Measurements from ENCODE around the gene NRROS. TPM values are rescaled to one million over a fixed set of nuclear protein-coding genes. Genes with fewer than 3 reads are reported as not detected.

Gene NRROS
- total RNA-seq, 1 experiment from 2014 or later, result 0.64 TPM

GRCh38 chr3:196629228-196629627, 10.3 kb upstream of the NRROS start:
- no TSS peak for BruUV-seq (replicated peaks)
- no peaks in the 10 kb centered on the region for H3K27me3 ChIP-seq (replicated peaks; ENCODE audit: insufficient read depth, low read depth, low read length, poor library complexity)
- no peak for TF ChIP-seq EZH2 (IDR thresholded peaks at IDR 0.05; ENCODE audit: borderline replicate concordance, low read depth, low read length, poor library complexity, severe bottlenecking)
- TF ChIP-seq, protein P1, sequence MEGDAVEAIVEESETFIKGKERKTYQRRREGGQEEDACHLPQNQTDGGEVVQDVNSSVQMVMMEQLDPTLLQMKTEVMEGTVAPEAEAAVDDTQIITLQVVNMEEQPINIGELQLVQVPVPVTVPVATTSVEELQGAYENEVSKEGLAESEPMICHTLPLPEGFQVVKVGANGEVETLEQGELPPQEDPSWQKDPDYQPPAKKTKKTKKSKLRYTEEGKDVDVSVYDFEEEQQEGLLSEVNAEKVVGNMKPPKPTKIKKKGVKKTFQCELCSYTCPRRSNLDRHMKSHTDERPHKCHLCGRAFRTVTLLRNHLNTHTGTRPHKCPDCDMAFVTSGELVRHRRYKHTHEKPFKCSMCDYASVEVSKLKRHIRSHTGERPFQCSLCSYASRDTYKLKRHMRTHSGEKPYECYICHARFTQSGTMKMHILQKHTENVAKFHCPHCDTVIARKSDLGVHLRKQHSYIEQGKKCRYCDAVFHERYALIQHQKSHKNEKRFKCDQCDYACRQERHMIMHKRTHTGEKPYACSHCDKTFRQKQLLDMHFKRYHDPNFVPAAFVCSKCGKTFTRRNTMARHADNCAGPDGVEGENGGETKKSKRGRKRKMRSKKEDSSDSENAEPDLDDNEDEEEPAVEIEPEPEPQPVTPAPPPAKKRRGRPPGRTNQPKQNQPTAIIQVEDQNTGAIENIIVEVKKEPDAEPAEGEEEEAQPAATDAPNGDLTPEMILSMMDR (conservative IDR thresholded peaks at IDR 0.05; ENCODE audit: low read depth, low read length), result no peak
- no peak overlapping the region for H3K4me3 ChIP-seq (ENCODE audit: low read depth, low read length, poor library complexity, severe bottlenecking)
- H3K4me1 ChIP-seq (ENCODE audit: insufficient read depth, low read length, poor library complexity, severe bottlenecking), result peaks cover 8% of the 10 kb centered on the region
- H3K27ac ChIP-seq (ENCODE audit: low read depth, low read length, poor library complexity, severe bottlenecking), result no peak overlapping the region
- ChIA-PET POLR2A (ENCODE audit: low non-redundant PET) (no interaction called here), CTCF (interaction anchor here (0.9 kb wide), 1 partner anchor 13 kb away, joined by 3 read pairs; no protein-coding TSS in a partner anchor)
- intact Hi-C loops (cut with micrococcal nuclease; ENCODE audit: unreplicated experiment), result no loop called here
- no peak for DNase-seq (ENCODE audit: low spot score)
- H3K9me3 ChIP-seq (ENCODE audit: low read depth, low read length, poor library complexity, severe bottlenecking), result no peaks in the 10 kb centered on the region
- no peaks in the 10 kb centered on the region for H3K36me3 ChIP-seq (ENCODE audit: insufficient read depth, low read length, poor library complexity, severe bottlenecking)

- CTCF ChIA-PET, result interaction anchor here (0.5 kb wide), 1 partner anchor 625 kb away, joined by 3 read pairs; no protein-coding TSS in a partner anchor
- H3K27ac ChIP-seq (ENCODE audit: low read depth, low read length, poor library complexity, severe bottlenecking), result peak overlapping the region; percentile 94
- intact Hi-C loops (cut with micrococcal nuclease; ENCODE audit: unreplicated experiment), result no loop called here
- no peak for DNase-seq (ENCODE audit: low spot score)
- no peaks in the 10 kb centered on the region for H3K36me3 ChIP-seq (ENCODE audit: insufficient read depth, low read length, poor library complexity, severe bottlenecking)
- peak overlapping the region; percentile 64 for H3K4me3 ChIP-seq (ENCODE audit: low read depth, low read length, poor library complexity, severe bottlenecking)
- BruUV-seq (replicated peaks), result no TSS peak
- H3K9me3 ChIP-seq (ENCODE audit: low read depth, low read length, poor library complexity, severe bottlenecking), result no peaks in the 10 kb centered on the region
- TF ChIP-seq EZH2 (IDR thresholded peaks at IDR 0.05; ENCODE audit: borderline replicate concordance, low read depth, low read length, poor library complexity, severe bottlenecking), result no peak
- TF ChIP-seq, protein P1 (conservative IDR thresholded peaks at IDR 0.05; ENCODE audit: low read depth, low read length), result no peak
- POLR2A ChIA-PET (ENCODE audit: low non-redundant PET), result no interaction called here
- no peaks in the 10 kb centered on the region for H3K27me3 ChIP-seq (replicated peaks; ENCODE audit: insufficient read depth, low read depth, low read length, poor library complexity)
- peaks cover 8% of the 10 kb centered on the region for H3K4me1 ChIP-seq (ENCODE audit: insufficient read depth, low read length, poor library complexity, severe bottlenecking)
Measured at GRCh38 chr3:196631682-196632045, 7.8 kb upstream of the NRROS start.

DNA sequence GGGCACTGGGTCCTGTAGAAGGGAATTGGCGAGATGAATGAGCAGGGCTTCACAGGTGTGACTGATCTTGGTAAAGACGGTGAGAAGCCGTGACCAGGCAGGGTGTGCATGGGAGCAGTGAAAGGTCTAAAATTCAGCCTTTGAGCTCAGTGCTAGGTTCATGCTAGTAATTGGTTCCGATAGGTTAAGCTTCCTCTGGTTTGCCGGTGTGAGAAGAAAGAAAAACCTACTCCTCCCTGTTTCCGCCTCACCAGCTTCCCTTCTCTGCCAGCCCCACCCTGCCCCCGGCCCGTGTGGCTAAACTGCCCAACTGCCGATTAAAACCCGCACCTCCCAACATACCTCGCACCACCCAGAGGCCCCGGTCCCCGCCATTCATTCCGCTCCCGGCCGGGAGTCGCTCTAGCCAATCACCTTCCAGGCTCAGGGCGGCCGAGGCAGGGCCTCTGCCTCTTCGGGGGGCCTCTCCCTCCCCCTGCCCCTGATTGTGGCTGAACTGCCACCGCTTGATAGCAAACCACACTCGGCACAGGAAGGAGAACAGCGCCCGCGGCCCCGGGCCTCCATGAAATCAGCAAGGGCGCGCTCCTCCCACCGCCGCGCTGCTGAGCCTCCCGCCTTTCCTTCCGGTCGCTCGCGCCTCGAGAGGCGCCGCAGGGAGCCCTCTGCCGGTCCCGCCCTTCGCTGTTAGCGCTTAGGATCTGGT, 7.3 kb upstream of the NRROS start:
- Histone ChIP-seq H3K4me1 (ENCODE audit: insufficient read depth, low read length, poor library complexity, severe bottlenecking) (peaks cover 8% of the 10 kb centered on the region), H3K36me3 (ENCODE audit: insufficient read depth, low read length, poor library complexity, severe bottlenecking) (no peaks in the 10 kb centered on the region), H3K27me3 (replicated peaks; ENCODE audit: insufficient read depth, low read depth, low read length, poor library complexity) (no peaks in the 10 kb centered on the region), H3K4me3 (ENCODE audit: low read depth, low read length, poor library complexity, severe bottlenecking) (peak overlapping the region; percentile 64), H3K27ac (ENCODE audit: low read depth, low read length, poor library complexity, severe bottlenecking) (peak overlapping the region; percentile 94), H3K9me3 (ENCODE audit: low read depth, low read length, poor library complexity, severe bottlenecking) (no peaks in the 10 kb centered on the region)
- intact Hi-C loops (cut with micrococcal nuclease; ENCODE audit: unreplicated experiment), result no loop called here
- POLR2A ChIA-PET (ENCODE audit: low non-redundant PET), result no interaction called here
- DNase-seq (ENCODE audit: low spot score), result peak; percentile 92
- TSS peak; percentile 79 for BruUV-seq (replicated peaks)
- CTCF ChIA-PET, result interaction anchor here (0.5 kb wide), 1 partner anchor 626 kb away, joined by 3 read pairs; no protein-coding TSS in a partner anchor
- TF ChIP-seq, protein P1 (conservative IDR thresholded peaks at IDR 0.05; ENCODE audit: low read depth, low read length), result no peak; the same call in 1 of the 2 replicates
- TF ChIP-seq EZH2 (IDR thresholded peaks at IDR 0.05; ENCODE audit: borderline replicate concordance, low read depth, low read length, poor library complexity, severe bottlenecking), result no peak

All from A673 (cell line).